GM12874 (cell line): ENCODE data around the gene DPP6.

Experiments
- TF ChIP-seq, protein P1 (sequence below): IDR thresholded peaks from 2 replicates; pipeline ENCODE4 v1.5.1; 2011; ENCODE audit warnings: low read depth, mild to moderate bottlenecking, control low read depth, low read length, moderate library complexity; ENCODE audit not compliant: insufficient read depth

Gene DPP6

DNA sequence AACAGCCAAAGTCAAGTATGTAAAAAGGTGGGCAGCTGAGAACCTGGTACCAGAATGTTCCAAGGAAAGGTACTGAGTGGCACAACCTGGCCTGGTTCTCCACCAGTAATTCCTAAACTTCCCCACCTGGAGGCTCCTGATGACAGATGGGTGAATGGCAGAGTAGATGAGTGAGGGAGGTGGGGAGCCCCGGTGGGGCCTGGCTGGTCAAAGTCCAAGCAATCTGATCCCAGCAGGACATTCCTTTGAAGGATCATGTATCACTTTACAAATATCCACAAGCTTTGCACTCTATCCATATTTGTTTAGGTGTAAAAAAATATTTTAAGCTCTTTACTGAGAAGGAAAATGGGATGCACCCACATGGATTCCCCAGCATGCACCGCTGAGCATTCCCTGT lies 250.2 kb downstream of the DPP6 start:
- TF ChIP-seq, protein P1, sequence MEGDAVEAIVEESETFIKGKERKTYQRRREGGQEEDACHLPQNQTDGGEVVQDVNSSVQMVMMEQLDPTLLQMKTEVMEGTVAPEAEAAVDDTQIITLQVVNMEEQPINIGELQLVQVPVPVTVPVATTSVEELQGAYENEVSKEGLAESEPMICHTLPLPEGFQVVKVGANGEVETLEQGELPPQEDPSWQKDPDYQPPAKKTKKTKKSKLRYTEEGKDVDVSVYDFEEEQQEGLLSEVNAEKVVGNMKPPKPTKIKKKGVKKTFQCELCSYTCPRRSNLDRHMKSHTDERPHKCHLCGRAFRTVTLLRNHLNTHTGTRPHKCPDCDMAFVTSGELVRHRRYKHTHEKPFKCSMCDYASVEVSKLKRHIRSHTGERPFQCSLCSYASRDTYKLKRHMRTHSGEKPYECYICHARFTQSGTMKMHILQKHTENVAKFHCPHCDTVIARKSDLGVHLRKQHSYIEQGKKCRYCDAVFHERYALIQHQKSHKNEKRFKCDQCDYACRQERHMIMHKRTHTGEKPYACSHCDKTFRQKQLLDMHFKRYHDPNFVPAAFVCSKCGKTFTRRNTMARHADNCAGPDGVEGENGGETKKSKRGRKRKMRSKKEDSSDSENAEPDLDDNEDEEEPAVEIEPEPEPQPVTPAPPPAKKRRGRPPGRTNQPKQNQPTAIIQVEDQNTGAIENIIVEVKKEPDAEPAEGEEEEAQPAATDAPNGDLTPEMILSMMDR: no peak

GRCh38 chr7:154304231-154304630 lies 252.0 kb downstream of the DPP6 start:
- TF ChIP-seq, protein P1: no peak

GRCh38 chr7:154304740-154305700 lies 252.8 kb downstream of the DPP6 start:
- TF ChIP-seq, protein P1: no peak

GRCh38 chr7:154306036-154306435 lies 253.8 kb downstream of the DPP6 start:
- TF ChIP-seq, protein P1: no peak

GRCh38 chr7:154308928-154309327 lies 256.7 kb downstream of the DPP6 start:
- TF ChIP-seq, protein P1: no peak

GRCh38 chr7:154310114-154310513 lies 257.9 kb downstream of the DPP6 start:
- TF ChIP-seq, protein P1: no peak

DNA sequence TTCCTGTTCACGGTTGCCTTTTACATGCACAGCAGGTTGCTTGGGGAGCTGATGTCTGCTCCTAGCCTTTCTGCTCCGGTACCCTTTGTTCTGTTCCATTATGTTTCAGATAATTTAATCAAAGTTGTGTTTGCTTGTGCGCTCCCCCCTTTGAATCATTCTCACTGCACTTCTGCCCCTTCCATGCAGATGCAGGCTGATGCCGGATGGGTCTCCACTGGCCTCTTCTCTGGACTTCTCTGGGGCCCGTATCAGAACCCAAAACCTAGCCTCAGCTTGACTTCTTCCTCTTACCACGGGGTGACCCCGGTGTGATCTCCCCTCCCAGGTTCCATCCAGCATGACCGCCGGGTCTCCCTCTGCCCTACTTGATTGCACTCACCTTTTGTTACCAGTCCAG lies 272.0 kb downstream of the DPP6 start:
- TF ChIP-seq, protein P1: no peak
